Measurements from ENCODE around the gene LHX4. TPM values are rescaled to one million over a fixed set of nuclear protein-coding genes. Genes with fewer than 3 reads are reported as not detected.

LHX4 gene
- total RNA-seq, 1 donor from 2014 or later = under 0.01 TPM

DNA sequence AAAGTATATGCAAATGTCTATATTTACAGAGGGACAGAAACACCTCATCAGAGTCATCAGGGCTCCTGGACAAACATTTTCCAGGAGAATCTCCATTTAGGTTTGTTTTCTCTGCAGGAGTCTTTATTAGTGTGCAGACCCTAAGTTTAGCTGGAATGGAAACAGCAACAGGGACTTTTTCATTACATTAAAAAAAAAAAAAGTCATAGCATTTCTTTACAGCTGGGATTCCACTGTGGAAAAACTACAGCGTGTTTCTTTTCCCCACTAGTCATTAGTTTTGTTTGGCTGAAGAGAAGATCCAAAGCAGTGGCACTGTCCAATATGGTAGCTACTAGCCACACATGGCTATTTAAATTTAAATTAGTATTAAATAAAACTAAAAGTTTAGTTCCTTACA is 49.6 kb downstream of the LHX4 start:
- TF ChIP-seq, protein P1, sequence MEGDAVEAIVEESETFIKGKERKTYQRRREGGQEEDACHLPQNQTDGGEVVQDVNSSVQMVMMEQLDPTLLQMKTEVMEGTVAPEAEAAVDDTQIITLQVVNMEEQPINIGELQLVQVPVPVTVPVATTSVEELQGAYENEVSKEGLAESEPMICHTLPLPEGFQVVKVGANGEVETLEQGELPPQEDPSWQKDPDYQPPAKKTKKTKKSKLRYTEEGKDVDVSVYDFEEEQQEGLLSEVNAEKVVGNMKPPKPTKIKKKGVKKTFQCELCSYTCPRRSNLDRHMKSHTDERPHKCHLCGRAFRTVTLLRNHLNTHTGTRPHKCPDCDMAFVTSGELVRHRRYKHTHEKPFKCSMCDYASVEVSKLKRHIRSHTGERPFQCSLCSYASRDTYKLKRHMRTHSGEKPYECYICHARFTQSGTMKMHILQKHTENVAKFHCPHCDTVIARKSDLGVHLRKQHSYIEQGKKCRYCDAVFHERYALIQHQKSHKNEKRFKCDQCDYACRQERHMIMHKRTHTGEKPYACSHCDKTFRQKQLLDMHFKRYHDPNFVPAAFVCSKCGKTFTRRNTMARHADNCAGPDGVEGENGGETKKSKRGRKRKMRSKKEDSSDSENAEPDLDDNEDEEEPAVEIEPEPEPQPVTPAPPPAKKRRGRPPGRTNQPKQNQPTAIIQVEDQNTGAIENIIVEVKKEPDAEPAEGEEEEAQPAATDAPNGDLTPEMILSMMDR (IDR thresholded peaks at IDR 0.05; ENCODE audit: insufficient read depth, low read length, severe bottlenecking) = no peak
- Histone ChIP-seq H3K4me3 (ENCODE audit: low read depth, low read length) (no peak overlapping the region), H3K36me3 (ENCODE audit: control insufficient read depth, insufficient read depth, low read length) (peaks cover 7% of the 10 kb centered on the region), H3K27me3 (ENCODE audit: control insufficient read depth, insufficient read depth, low read length) (no peaks in the 10 kb centered on the region)
- DNase-seq (ENCODE audit: low read depth) (no peak), FAIRE-seq (no peak)

DNA sequence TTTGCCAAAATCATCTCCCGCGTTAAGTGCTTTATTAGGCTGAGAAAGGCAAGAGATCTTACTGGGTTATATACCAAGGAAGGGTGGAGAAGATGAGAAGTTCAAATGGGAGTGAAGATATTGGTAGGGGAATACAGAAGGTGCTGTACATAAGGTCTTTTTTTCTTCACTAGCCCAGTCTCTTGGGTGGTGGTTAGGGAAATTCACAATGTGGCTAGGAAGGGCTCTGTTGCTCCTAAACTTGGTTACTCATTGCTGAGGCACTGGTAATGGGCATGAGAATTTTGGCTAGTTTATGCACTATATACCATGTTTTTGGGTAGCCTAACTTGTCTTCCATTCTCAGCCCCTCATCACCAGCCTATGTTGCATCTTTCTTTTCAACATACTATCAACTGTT is 50.6 kb downstream of the LHX4 start:
- Histone ChIP-seq H3K36me3 (ENCODE audit: control insufficient read depth, insufficient read depth, low read length) (peaks cover 6% of the 10 kb centered on the region), H3K4me3 (ENCODE audit: low read depth, low read length) (no peak overlapping the region), H3K27me3 (ENCODE audit: control insufficient read depth, insufficient read depth, low read length) (no peaks in the 10 kb centered on the region)
- TF ChIP-seq, protein P1 (IDR thresholded peaks at IDR 0.05; ENCODE audit: insufficient read depth, low read length, severe bottlenecking) = no peak
- FAIRE-seq (no peak), DNase-seq (ENCODE audit: low read depth) (no peak)

DNA sequence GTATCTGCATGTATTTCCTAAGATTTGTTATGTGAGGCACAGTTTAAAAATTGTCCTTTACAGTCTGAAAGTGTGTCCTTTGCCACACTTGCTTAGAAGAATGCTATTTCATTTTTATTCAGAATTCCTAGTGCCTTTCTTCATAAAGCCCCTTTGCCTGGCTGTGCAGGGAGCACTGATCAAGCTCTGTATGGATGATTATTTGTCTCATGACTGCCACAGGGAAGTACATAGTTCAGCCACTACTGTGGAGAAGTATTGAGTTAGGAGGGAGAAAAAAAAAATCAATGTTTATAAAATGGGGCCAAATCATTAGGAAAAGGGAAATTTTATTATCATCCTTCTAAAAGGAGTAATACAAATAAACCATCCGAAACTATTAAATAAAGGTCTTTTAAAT is 51.4 kb downstream of the LHX4 start:
- TF ChIP-seq, protein P1 (IDR thresholded peaks at IDR 0.05; ENCODE audit: insufficient read depth, low read length, severe bottlenecking) = no peak
- H3K4me3 ChIP-seq (ENCODE audit: low read depth, low read length) = no peak overlapping the region
- no peaks in the 10 kb centered on the region for H3K27me3 ChIP-seq (ENCODE audit: control insufficient read depth, insufficient read depth, low read length)
- FAIRE-seq (no peak), DNase-seq (ENCODE audit: low read depth) (no peak)
- peaks cover 6% of the 10 kb centered on the region for H3K36me3 ChIP-seq (ENCODE audit: control insufficient read depth, insufficient read depth, low read length)

DNA sequence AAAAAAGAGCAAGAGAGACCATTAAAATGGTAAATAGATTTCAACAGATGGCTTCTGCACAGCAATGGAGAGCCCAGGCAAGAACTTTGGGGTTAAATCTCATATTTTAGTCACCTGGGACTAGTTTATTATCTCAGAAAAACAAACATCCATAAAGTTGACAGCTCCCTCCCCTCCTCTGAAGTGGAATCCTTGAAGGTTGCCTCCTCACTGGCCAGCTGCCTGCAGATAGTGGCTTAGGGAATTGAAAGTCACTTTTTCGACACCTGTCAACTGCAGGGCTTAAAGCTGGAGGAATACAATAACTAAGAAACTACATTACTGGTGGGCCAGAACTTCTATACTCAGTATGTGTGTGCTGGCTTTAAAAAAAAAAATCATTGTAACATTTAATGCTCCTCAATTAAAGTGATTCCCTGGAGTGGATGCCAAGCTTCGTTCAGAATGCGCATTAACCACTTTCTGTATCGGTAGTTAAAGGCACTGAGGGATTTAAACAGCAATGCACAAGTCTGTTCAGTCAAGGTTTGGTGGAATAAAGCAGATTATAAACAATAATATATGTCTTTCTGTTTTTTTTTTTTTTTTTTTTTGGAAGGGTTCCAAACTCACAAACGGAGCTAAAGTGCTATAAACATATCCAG is 52.5 kb downstream of the LHX4 start:
- Histone ChIP-seq H3K36me3 (ENCODE audit: control insufficient read depth, insufficient read depth, low read length) (peaks cover 6% of the 10 kb centered on the region), H3K27me3 (ENCODE audit: control insufficient read depth, insufficient read depth, low read length) (no peaks in the 10 kb centered on the region), H3K4me3 (ENCODE audit: low read depth, low read length) (no peak overlapping the region)
- TF ChIP-seq, protein P1 (IDR thresholded peaks at IDR 0.05; ENCODE audit: insufficient read depth, low read length, severe bottlenecking) = no peak
- FAIRE-seq (no peak), DNase-seq (ENCODE audit: low read depth) (no peak)

DNA sequence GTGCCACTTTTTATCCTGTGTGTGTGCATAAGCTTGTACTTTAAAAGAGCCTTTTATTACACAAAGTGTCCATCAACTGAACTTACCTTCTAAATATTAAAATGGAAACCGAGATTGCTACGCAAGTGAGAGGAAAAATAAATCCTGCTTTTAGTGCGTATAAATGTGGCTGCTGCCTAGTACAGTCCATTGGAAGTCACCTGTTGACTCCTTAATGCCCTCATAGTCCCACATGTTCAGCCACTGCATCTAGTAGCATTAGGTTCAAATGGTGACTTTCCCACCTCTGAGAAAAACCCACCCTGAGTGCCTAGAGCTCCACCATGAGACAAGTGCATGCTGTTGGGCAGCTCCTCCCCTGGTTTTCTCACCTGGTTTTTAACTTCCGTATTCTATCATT is 53.0 kb downstream of the LHX4 start:
- FAIRE-seq (no peak), DNase-seq (ENCODE audit: low read depth) (no peak)
- peaks cover 6% of the 10 kb centered on the region for H3K36me3 ChIP-seq (ENCODE audit: control insufficient read depth, insufficient read depth, low read length)

More for the DNA sequence above, 53.0 kb downstream of the LHX4 start:
- TF ChIP-seq, protein P1 (IDR thresholded peaks at IDR 0.05; ENCODE audit: insufficient read depth, low read length, severe bottlenecking) = no peak
- Histone ChIP-seq H3K27me3 (ENCODE audit: control insufficient read depth, insufficient read depth, low read length) (no peaks in the 10 kb centered on the region), H3K4me3 (ENCODE audit: low read depth, low read length) (no peak overlapping the region)

Measured in bronchial epithelial cell (primary cell).